SU-DHL-6 (cell line): Measurements from ENCODE around the gene ERCC3.

Experiments used
- CTCF ChIP-seq: fragments of 200-600 bp; sonication (generic); IDR thresholded peaks from one replicate; pipeline ENCODE4 v1.5.1; 2017; ENCODE audit warnings: antibody characterized with exemption, mild to moderate bottlenecking, low read length, moderate library complexity; ENCODE audit not compliant: insufficient read depth, poor library complexity, severe bottlenecking
- EZH2phosphoT487 ChIP-seq: fragments of 200-600 bp; sonication (generic), shearing (Covaris generic); conservative IDR thresholded peaks from 2 replicates; pipeline ENCODE4 v1.6.1; 2018; ENCODE audit warnings: mild to moderate bottlenecking, antibody characterized with exemption, low read length, moderate library complexity, mixed read lengths

- TF ChIP-seq CTCF = no peak
- TF ChIP-seq EZH2phosphoT487 = no peak
Measured at GRCh38 chr2:127228102-127228501, 65.8 kb downstream of the ERCC3 start.
